ENCODE results near the gene LUC7L2. TPM values are rescaled to one million over a fixed set of nuclear protein-coding genes. Genes with fewer than 3 reads are reported as not detected.

LUC7L2 gene
- total RNA-seq, 5 donors from 2014 or later (not counting 1 experiment from before 2014, with no cell fraction given): 131 to 169 (median 142) TPM

- DNase-seq: peak in 1 of 35 experiments; percentile 21
- Mint-ChIP-seq H3K9me3 (peaks cover 0 to 3% (median 0%) of the 10 kb centered on the region in 3 donors), H3K27ac (peak overlapping the region; percentile 97), H3K4me3 (peak overlapping the region; percentile 96 to 99 (median 96)), H3K4me1 (peaks cover 31 to 39% (median 35%) of the 10 kb centered on the region in 3 donors), H3K27me3 (peaks cover 4 to 7% of the 10 kb centered on the region in 2 donors), H3K36me3 (peaks cover 4% of the 10 kb centered on the region)
- CTCF ChIA-PET: interaction anchor here (0.6 to 1.6 kb wide), 6 partner anchors 9 to 453 kb away, joined by 3 to 6 read pairs (median 3); partner anchors contain the start of gene LUC7L2 (in 1 of the 2)
- POLR2A ChIA-PET: interaction anchor here (0.7 kb wide), 2 partner anchors 31 to 71 kb away, joined by 3 to 8 read pairs; no protein-coding TSS in a partner anchor
- peaks cover 0 to 2% of the 10 kb centered on the region in 2 donors for H3K36me3 ChIP-seq (ENCODE audit: control insufficient read depth in 2 of 2, extremely low read depth in 1 of 2, insufficient read depth in 1 of 2, low read length in 1 of 2)
- WGBS (ENCODE audit: insufficient coverage): 87% methylated on average over 8 of the region's 13 CpGs
- ATAC-seq (replicated peaks in 1 of 4): no peak
- peak overlapping the region; percentile 97 for H3K27ac ChIP-seq (ENCODE audit: low read length)
- H3K4me3 ChIP-seq (ENCODE audit: control insufficient read depth in 1 of 2, extremely low read depth in 1 of 2, low read length in 1 of 2): peak overlapping the region in 1 of 2 donors; percentile 96
- no peaks in the 10 kb centered on the region for H3K27me3 ChIP-seq (replicated peaks in 1 of 2; ENCODE audit: control insufficient read depth in 2 of 2, extremely low read depth in 1 of 2, insufficient read depth in 2 of 2, low read length in 1 of 2)
- H3K9me3 ChIP-seq: no peaks in the 10 kb centered on the region
- H3K4me1 ChIP-seq (ENCODE audit: control insufficient read depth in 1 of 2, extremely low read depth in 1 of 2, insufficient read depth in 2 of 2, low read length in 2 of 2): peaks cover 8 to 27% of the 10 kb centered on the region in 2 experiments
Measured at GRCh38 chr7:139339698-139340036, 20.0 kb upstream of the LUC7L2 start.

DNA sequence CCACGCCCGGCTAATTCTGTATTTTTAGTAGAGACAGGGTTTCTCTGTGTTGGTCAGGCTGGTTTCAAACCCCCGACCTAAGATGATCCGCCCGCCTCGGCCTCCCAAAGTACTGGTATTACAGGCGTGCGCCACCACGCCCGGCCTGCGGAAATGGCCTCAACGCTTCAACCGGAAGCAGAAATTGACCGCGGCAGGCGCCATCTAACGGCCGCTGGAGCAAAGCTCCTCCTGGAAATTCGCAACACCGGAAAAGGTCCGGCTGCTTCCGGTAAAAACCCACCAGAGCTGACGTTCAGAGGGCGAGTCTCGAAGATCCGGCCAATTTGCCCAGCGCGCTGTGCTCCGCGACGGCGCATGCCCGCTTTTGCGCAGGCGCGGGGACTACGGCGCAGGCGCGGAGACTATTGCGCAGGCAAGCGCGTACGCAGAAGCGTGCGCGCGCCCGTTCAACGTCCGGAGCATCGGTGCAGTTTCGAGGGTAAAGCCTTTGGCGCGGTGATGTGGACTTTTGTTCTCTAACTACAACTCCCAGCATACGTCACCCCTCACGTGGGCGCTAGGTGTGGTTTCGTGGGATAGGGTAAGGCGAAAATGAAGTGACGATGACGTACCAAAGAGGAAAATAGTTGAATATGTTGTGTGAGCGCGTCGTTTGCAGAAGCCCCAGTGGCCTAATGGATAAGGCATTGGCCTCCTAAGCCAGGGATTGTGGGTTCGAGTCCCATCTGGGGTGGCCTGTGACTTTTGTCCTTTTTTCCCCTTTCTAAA lies 19.5 kb upstream of the LUC7L2 start:
- Histone ChIP-seq H3K4me3 (ENCODE audit: control insufficient read depth in 1 of 2, extremely low read depth in 1 of 2, low read length in 1 of 2) (peak overlapping the region; percentile 81 to 96), H3K27ac (ENCODE audit: low read length) (peak overlapping the region; percentile 97), H3K27me3 (replicated peaks in 1 of 2; ENCODE audit: control insufficient read depth in 2 of 2, extremely low read depth in 1 of 2, insufficient read depth in 2 of 2, low read length in 1 of 2) (no peaks in the 10 kb centered on the region), H3K9me3 (no peaks in the 10 kb centered on the region), H3K36me3 (ENCODE audit: control insufficient read depth in 2 of 2, extremely low read depth in 1 of 2, insufficient read depth in 1 of 2, low read length in 1 of 2) (peaks cover 0 to 3% of the 10 kb centered on the region in 2 donors), H3K4me1 (ENCODE audit: control insufficient read depth in 1 of 2, extremely low read depth in 1 of 2, insufficient read depth in 2 of 2, low read length in 2 of 2) (peaks cover 8 to 27% of the 10 kb centered on the region in 2 experiments)
- peaks cover 6% of the 10 kb centered on the region for H3K36me3 Mint-ChIP-seq
- ChIA-PET POLR2A (interaction anchor here (0.6 to 0.7 kb wide), 3 partner anchors 30 to 71 kb away, joined by 3 to 8 read pairs (median 6); no protein-coding TSS in a partner anchor), CTCF (interaction anchor here (0.6 to 1.6 kb wide), 6 partner anchors 12 to 1667 kb away, joined by 3 to 6 read pairs (median 3); partner anchors contain the start of gene LUC7L2 (in 1 of the 2))
- peak; percentile 86 to 88 (median 88) for ATAC-seq (replicated peaks in 1 of 4)
- DNase-seq: peak; percentile 94 to 100 (median 99)
- peaks cover 0 to 3% (median 0%) of the 10 kb centered on the region in 3 donors for H3K9me3 Mint-ChIP-seq
- H3K27me3 Mint-ChIP-seq: peaks cover 4 to 7% of the 10 kb centered on the region in 2 donors
- 2% methylated on average over 57 of the region's 66 CpGs for WGBS (ENCODE audit: insufficient coverage)
- H3K27ac Mint-ChIP-seq: peak overlapping the region; percentile 97
- peak overlapping the region; percentile 96 to 99 (median 96) for H3K4me3 Mint-ChIP-seq
- peaks cover 33 to 43% (median 38%) of the 10 kb centered on the region in 3 donors for H3K4me1 Mint-ChIP-seq

GRCh38 chr7:139340808-139341057 lies 19.0 kb upstream of the LUC7L2 start:
- DNase-seq (peak in 6 of 35 experiments; percentile 71 to 90 (median 82)), ATAC-seq (replicated peaks in 1 of 4) (peak in 1 of 4 experiments; percentile 32)
- peaks cover 9% of the 10 kb centered on the region for H3K36me3 Mint-ChIP-seq
- H3K9me3 ChIP-seq: no peaks in the 10 kb centered on the region
- peaks cover 4 to 7% of the 10 kb centered on the region in 2 donors for H3K27me3 Mint-ChIP-seq
- H3K4me1 ChIP-seq (ENCODE audit: control insufficient read depth in 1 of 2, extremely low read depth in 1 of 2, insufficient read depth in 2 of 2, low read length in 2 of 2): peaks cover 8 to 27% of the 10 kb centered on the region in 2 experiments
- peaks cover 0 to 3% (median 0%) of the 10 kb centered on the region in 3 donors for H3K9me3 Mint-ChIP-seq
- 2% methylated on average over 5 of the region's 9 CpGs for WGBS (ENCODE audit: insufficient coverage)
- H3K4me3 Mint-ChIP-seq: peak overlapping the region; percentile 96 to 99 (median 96)
- H3K4me1 Mint-ChIP-seq: peaks cover 36 to 44% (median 40%) of the 10 kb centered on the region in 3 donors
- no peaks in the 10 kb centered on the region for H3K27me3 ChIP-seq (replicated peaks in 1 of 2; ENCODE audit: control insufficient read depth in 2 of 2, extremely low read depth in 1 of 2, insufficient read depth in 2 of 2, low read length in 1 of 2)
- ChIA-PET POLR2A (no interaction called here), CTCF (interaction anchor here in 1 of 2 donors (0.6 kb wide), 1 partner anchor 1666 kb away, joined by 5 read pairs; no protein-coding TSS in a partner anchor)
- H3K4me3 ChIP-seq (ENCODE audit: control insufficient read depth in 1 of 2, extremely low read depth in 1 of 2, low read length in 1 of 2): peak overlapping the region; percentile 81 to 96
- H3K36me3 ChIP-seq (ENCODE audit: control insufficient read depth in 2 of 2, extremely low read depth in 1 of 2, insufficient read depth in 1 of 2, low read length in 1 of 2): peaks cover 0 to 7% of the 10 kb centered on the region in 2 donors
- H3K27ac Mint-ChIP-seq: peak overlapping the region; percentile 97
- peak overlapping the region; percentile 97 for H3K27ac ChIP-seq (ENCODE audit: low read length)

DNA sequence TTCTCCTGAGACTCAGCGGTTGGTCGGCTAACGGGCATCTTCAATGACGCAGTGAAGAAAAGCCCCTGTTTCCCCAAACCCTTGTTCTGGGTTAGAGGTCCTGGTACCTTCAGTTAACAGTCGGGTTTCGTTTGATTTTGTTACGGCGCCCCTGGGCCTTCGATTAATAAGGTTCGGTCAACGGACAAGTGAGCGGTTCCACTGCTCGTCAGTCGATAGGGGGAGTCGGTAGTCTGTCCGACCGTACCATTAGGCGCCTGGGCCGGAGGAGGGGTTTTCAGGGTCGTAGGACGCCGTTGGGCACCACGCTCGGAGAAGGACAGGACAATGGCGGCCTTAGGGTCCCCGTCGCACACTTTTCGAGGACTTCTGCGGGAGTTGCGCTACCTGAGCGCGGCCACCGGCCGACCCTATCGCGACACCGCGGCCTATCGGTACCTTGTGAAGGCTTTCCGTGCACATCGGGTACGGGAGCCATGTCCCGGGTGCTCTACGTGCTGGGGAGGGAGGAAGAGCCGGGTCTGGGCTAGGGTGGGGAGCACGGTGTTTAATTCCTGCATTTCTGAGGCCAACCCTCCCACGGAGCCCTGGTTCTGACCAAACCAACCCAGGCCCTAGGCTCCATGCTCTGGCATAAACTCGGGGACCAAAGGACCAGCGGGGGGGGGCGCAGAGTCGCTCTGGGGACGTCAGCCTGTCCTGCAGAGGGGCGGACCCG lies 18.5 kb upstream of the LUC7L2 start, which contains the start of gene FMC1:
Gene FMC1 (plus strand): TSS at position 280 of the 718 bp plus-strand sequence. CDS start 48 bp downstream, at position 328.
- H3K27ac ChIP-seq (ENCODE audit: low read length): peak within 1 kb of the TSS; percentile 97
- ChIA-PET POLR2A (no interaction called here), CTCF (interaction anchor here in 1 of 2 donors (0.6 kb wide), 1 partner anchor 1666 kb away, joined by 5 read pairs; no protein-coding TSS in a partner anchor)
- peak within 1 kb of the TSS; percentile 81 to 96 for H3K4me3 ChIP-seq (ENCODE audit: control insufficient read depth in 1 of 2, extremely low read depth in 1 of 2, low read length in 1 of 2)
- under 1% methylated on average over 51 of the region's 54 CpGs for WGBS (ENCODE audit: insufficient coverage)
- H3K4me3 Mint-ChIP-seq: peak within 1 kb of the TSS; percentile 96 to 99 (median 96)
- peak within 1 kb of the TSS; percentile 97 for H3K27ac Mint-ChIP-seq
- H3K9me3 Mint-ChIP-seq: peaks cover 0 to 3% (median 0%) of the 10 kb centered on the region in 3 donors
- no peaks in the 10 kb centered on the region for H3K9me3 ChIP-seq
- H3K27me3 Mint-ChIP-seq: peaks cover 4 to 7% of the 10 kb centered on the region in 2 donors
- DNase-seq (peak; percentile 65 to 92 (median 84)), ATAC-seq (replicated peaks in 1 of 4) (peak; percentile 56 to 67 (median 59))
- peaks cover 11% of the 10 kb centered on the region for H3K36me3 Mint-ChIP-seq
- peaks cover 0 to 8% of the 10 kb centered on the region in 2 donors for H3K36me3 ChIP-seq (ENCODE audit: control insufficient read depth in 2 of 2, extremely low read depth in 1 of 2, insufficient read depth in 1 of 2, low read length in 1 of 2)
- H3K27me3 ChIP-seq (replicated peaks in 1 of 2; ENCODE audit: control insufficient read depth in 2 of 2, extremely low read depth in 1 of 2, insufficient read depth in 2 of 2, low read length in 1 of 2): no peaks in the 10 kb centered on the region
- H3K4me1 ChIP-seq (ENCODE audit: control insufficient read depth in 1 of 2, extremely low read depth in 1 of 2, insufficient read depth in 2 of 2, low read length in 2 of 2): peaks cover 8 to 27% of the 10 kb centered on the region in 2 experiments
- H3K4me1 Mint-ChIP-seq: peaks cover 36 to 44% (median 40%) of the 10 kb centered on the region in 3 donors

- peak overlapping the region; percentile 97 for H3K27ac ChIP-seq (ENCODE audit: low read length)
- H3K27me3 ChIP-seq (replicated peaks in 1 of 2; ENCODE audit: control insufficient read depth in 2 of 2, extremely low read depth in 1 of 2, insufficient read depth in 2 of 2, low read length in 1 of 2): no peaks in the 10 kb centered on the region
- Mint-ChIP-seq H3K4me3 (peak overlapping the region; percentile 96 to 99 (median 96)), H3K27ac (peak overlapping the region; percentile 97), H3K9me3 (peaks cover 0 to 3% (median 0%) of the 10 kb centered on the region in 3 donors), H3K36me3 (peaks cover 15% of the 10 kb centered on the region), H3K4me1 (peaks cover 36 to 44% (median 40%) of the 10 kb centered on the region in 3 donors), H3K27me3 (peaks cover 4 to 7% of the 10 kb centered on the region in 2 donors)
- ChIA-PET CTCF (no interaction called here), POLR2A (interaction anchor here in 1 of 2 donors (0.6 kb wide), 1 partner anchor 53 kb away, joined by 10 read pairs; no protein-coding TSS in a partner anchor)
- H3K4me3 ChIP-seq (ENCODE audit: control insufficient read depth in 1 of 2, extremely low read depth in 1 of 2, low read length in 1 of 2): peak overlapping the region; percentile 81 to 96
- H3K9me3 ChIP-seq: no peaks in the 10 kb centered on the region
- 0% methylated on average over 3 of the region's 9 CpGs for WGBS (ENCODE audit: insufficient coverage)
- ATAC-seq (replicated peaks in 1 of 4) (no peak), DNase-seq (no peak)
- peaks cover 8 to 27% of the 10 kb centered on the region in 2 experiments for H3K4me1 ChIP-seq (ENCODE audit: control insufficient read depth in 1 of 2, extremely low read depth in 1 of 2, insufficient read depth in 2 of 2, low read length in 2 of 2)
- peaks cover 0 to 14% of the 10 kb centered on the region in 2 donors for H3K36me3 ChIP-seq (ENCODE audit: control insufficient read depth in 2 of 2, extremely low read depth in 1 of 2, insufficient read depth in 1 of 2, low read length in 1 of 2)
Measured at GRCh38 chr7:139341776-139342226, 17.9 kb upstream of the LUC7L2 start.

Measured in T-cell (primary cell).